Central memory CD8-positive, alpha-beta T cell (primary cell): ENCODE data around the gene CPA1.

ENCODE experiments used
- ATAC-seq: fragments of 150-1000 bp; cut with Tn5 transposase; replicated peaks from 2 replicates; pipeline ENCODE4 v1.10.0; 2022; ENCODE audit warnings: mild to moderate bottlenecking, moderate FRiP score, moderate number of reproducible peaks; ENCODE audit not compliant: poor library complexity, severe bottlenecking; ENCODE audit errors: extremely low read depth
- DNase-seq, 2 donors: peaks; one replicate each; pipeline ENCODE4 v3.0.0; 2021; ENCODE audit warnings: low spot score in 2 of 2
- H3K27ac Mint-ChIP-seq: one replicate; pipeline ENCODE4 v1.8.0; 2022; ENCODE audit warnings: low read depth, mild to moderate bottlenecking, moderate library complexity, mixed read lengths
- H3K27me3 Mint-ChIP-seq: one replicate; pipeline ENCODE4 v1.8.0; 2022; ENCODE audit warnings: mixed read lengths
- H3K36me3 Mint-ChIP-seq: one replicate; pipeline ENCODE4 v1.8.0; 2022; ENCODE audit warnings: mild to moderate bottlenecking, moderate library complexity, mixed read lengths; ENCODE audit not compliant: insufficient read depth
- H3K4me1 Mint-ChIP-seq: one replicate; pipeline ENCODE4 v1.8.0; 2022; ENCODE audit warnings: mixed read lengths
- H3K4me3 Mint-ChIP-seq: one replicate; pipeline ENCODE4 v1.8.0; 2022; ENCODE audit warnings: mild to moderate bottlenecking, moderate library complexity, mixed read lengths
- H3K9me3 Mint-ChIP-seq: one replicate; pipeline ENCODE4 v1.8.0; 2022; ENCODE audit warnings: mixed read lengths

CPA1 gene

GRCh38 chr7:130397051-130397757, 16.9 kb downstream of the CPA1 start:
- peaks cover 13% of the 10 kb centered on the region for H3K4me1 Mint-ChIP-seq
- H3K36me3 Mint-ChIP-seq: peaks cover 8% of the 10 kb centered on the region
- ATAC-seq: no peak
- no peak overlapping the region for H3K27ac Mint-ChIP-seq
- no peak overlapping the region for H3K4me3 Mint-ChIP-seq
- no peaks in the 10 kb centered on the region for H3K9me3 Mint-ChIP-seq
- DNase-seq: no peak
- no peaks in the 10 kb centered on the region for H3K27me3 Mint-ChIP-seq

GRCh38 chr7:130397758-130398073, 17.4 kb downstream of the CPA1 start:
- Mint-ChIP-seq H3K9me3 (no peaks in the 10 kb centered on the region), H3K36me3 (peaks cover 8% of the 10 kb centered on the region), H3K27me3 (no peaks in the 10 kb centered on the region), H3K27ac (no peak overlapping the region), H3K4me1 (peaks cover 13% of the 10 kb centered on the region), H3K4me3 (no peak overlapping the region)
- DNase-seq (no peak), ATAC-seq (no peak)

- ATAC-seq: no peak
- no peak for DNase-seq
- Mint-ChIP-seq H3K4me3 (no peak overlapping the region), H3K4me1 (peaks cover 12% of the 10 kb centered on the region), H3K27me3 (no peaks in the 10 kb centered on the region), H3K9me3 (no peaks in the 10 kb centered on the region), H3K36me3 (peaks cover 8% of the 10 kb centered on the region), H3K27ac (no peak overlapping the region)
These were observed 18.3 kb downstream of the CPA1 start for GRCh38 chr7:130398526-130399090.

- no peak overlapping the region for H3K4me3 Mint-ChIP-seq
- peaks cover 6% of the 10 kb centered on the region for H3K36me3 Mint-ChIP-seq
- no peak for ATAC-seq
- no peaks in the 10 kb centered on the region for H3K9me3 Mint-ChIP-seq
- no peaks in the 10 kb centered on the region for H3K4me1 Mint-ChIP-seq
- H3K27ac Mint-ChIP-seq: no peak overlapping the region
- H3K27me3 Mint-ChIP-seq: no peaks in the 10 kb centered on the region
- DNase-seq: no peak
These were observed 19.9 kb downstream of the CPA1 start for GRCh38 chr7:130400120-130400572.

- no peak for DNase-seq
- Mint-ChIP-seq H3K4me1 (no peaks in the 10 kb centered on the region), H3K36me3 (peaks cover 6% of the 10 kb centered on the region), H3K27ac (no peak overlapping the region), H3K4me3 (no peak overlapping the region), H3K9me3 (no peaks in the 10 kb centered on the region), H3K27me3 (no peaks in the 10 kb centered on the region)
- no peak for ATAC-seq
These were observed 20.8 kb downstream of the CPA1 start for GRCh38 chr7:130401101-130401500.

GRCh38 chr7:130401578-130401977, 21.3 kb downstream of the CPA1 start:
- no peak overlapping the region for H3K27ac Mint-ChIP-seq
- no peak overlapping the region for H3K4me3 Mint-ChIP-seq
- peaks cover 6% of the 10 kb centered on the region for H3K36me3 Mint-ChIP-seq
- no peaks in the 10 kb centered on the region for H3K9me3 Mint-ChIP-seq
- no peaks in the 10 kb centered on the region for H3K4me1 Mint-ChIP-seq
- H3K27me3 Mint-ChIP-seq: no peaks in the 10 kb centered on the region
- no peak for ATAC-seq
- DNase-seq: no peak

- H3K27ac Mint-ChIP-seq: no peak overlapping the region
- ATAC-seq (no peak), DNase-seq (no peak)
- H3K4me1 Mint-ChIP-seq: no peaks in the 10 kb centered on the region
- peaks cover 4% of the 10 kb centered on the region for H3K36me3 Mint-ChIP-seq
- H3K27me3 Mint-ChIP-seq: no peaks in the 10 kb centered on the region
- no peaks in the 10 kb centered on the region for H3K9me3 Mint-ChIP-seq
- H3K4me3 Mint-ChIP-seq: no peak overlapping the region
These were observed 24.7 kb downstream of the CPA1 start for GRCh38 chr7:130405003-130405402.

GRCh38 chr7:130409067-130409711, 28.9 kb downstream of the CPA1 start:
- Mint-ChIP-seq H3K36me3 (peaks cover 2% of the 10 kb centered on the region), H3K4me3 (no peak overlapping the region), H3K27ac (no peak overlapping the region), H3K9me3 (no peaks in the 10 kb centered on the region), H3K4me1 (no peaks in the 10 kb centered on the region), H3K27me3 (no peaks in the 10 kb centered on the region)
- no peak for DNase-seq
- no peak for ATAC-seq

GRCh38 chr7:130409712-130410072, 29.4 kb downstream of the CPA1 start:
- no peaks in the 10 kb centered on the region for H3K9me3 Mint-ChIP-seq
- H3K27me3 Mint-ChIP-seq: no peaks in the 10 kb centered on the region
- H3K36me3 Mint-ChIP-seq: peaks cover 2% of the 10 kb centered on the region
- no peak overlapping the region for H3K4me3 Mint-ChIP-seq
- DNase-seq (no peak), ATAC-seq (no peak)
- peaks cover under 1% of the 10 kb centered on the region for H3K4me1 Mint-ChIP-seq
- no peak overlapping the region for H3K27ac Mint-ChIP-seq

GRCh38 chr7:130410868-130411541, 30.7 kb downstream of the CPA1 start:
- Mint-ChIP-seq H3K27ac (no peak overlapping the region), H3K4me3 (no peak overlapping the region), H3K27me3 (no peaks in the 10 kb centered on the region), H3K4me1 (peaks cover 10% of the 10 kb centered on the region), H3K9me3 (no peaks in the 10 kb centered on the region), H3K36me3 (peaks cover 2% of the 10 kb centered on the region)
- ATAC-seq (no peak), DNase-seq (no peak)

- Mint-ChIP-seq H3K36me3 (peaks cover 2% of the 10 kb centered on the region), H3K27me3 (no peaks in the 10 kb centered on the region), H3K27ac (no peak overlapping the region), H3K4me1 (peaks cover 22% of the 10 kb centered on the region), H3K4me3 (no peak overlapping the region), H3K9me3 (no peaks in the 10 kb centered on the region)
- DNase-seq (no peak), ATAC-seq (no peak)
These were observed 32.9 kb downstream of the CPA1 start for GRCh38 chr7:130413201-130413600.

- peaks cover 2% of the 10 kb centered on the region for H3K36me3 Mint-ChIP-seq
- no peak for DNase-seq
- H3K4me1 Mint-ChIP-seq: peaks cover 22% of the 10 kb centered on the region
- no peak overlapping the region for H3K4me3 Mint-ChIP-seq
- no peak for ATAC-seq
- H3K27ac Mint-ChIP-seq: no peak overlapping the region
- no peaks in the 10 kb centered on the region for H3K27me3 Mint-ChIP-seq
- no peaks in the 10 kb centered on the region for H3K9me3 Mint-ChIP-seq
These were observed 34.7 kb downstream of the CPA1 start for GRCh38 chr7:130415006-130415405.

- DNase-seq (no peak), ATAC-seq (no peak)
- Mint-ChIP-seq H3K9me3 (no peaks in the 10 kb centered on the region), H3K4me1 (peaks cover 27% of the 10 kb centered on the region), H3K36me3 (peaks cover 2% of the 10 kb centered on the region), H3K27ac (peak overlapping the region; percentile 50), H3K27me3 (no peaks in the 10 kb centered on the region), H3K4me3 (peak overlapping the region; percentile 21)
These were observed 36.9 kb downstream of the CPA1 start for GRCh38 chr7:130417213-130417612.
